WERI-Rb-1 (cell line): ENCODE measurements around the gene DSCAM.

Experiments
- DNase-seq: peaks from one replicate; pipeline ENCODE4 v3.0.0-alpha.2; 2020
- H3K27ac ChIP-seq: fragments of 250-450 bp; sonication (Bioruptor Pico); 2 replicates; pipeline ENCODE4 v1.5.1; 2020; ENCODE audit warnings: mild to moderate bottlenecking, moderate library complexity
- H3K27me3 ChIP-seq: fragments of 250-450 bp; sonication (Bioruptor Pico); 2 replicates; pipeline ENCODE4 v1.5.1; 2021; ENCODE audit warnings: mild to moderate bottlenecking, low read depth, moderate library complexity; ENCODE audit not compliant: insufficient read depth, severe bottlenecking
- H3K36me3 ChIP-seq: fragments of 250-450 bp; sonication (Bioruptor Pico); 2 replicates; pipeline ENCODE4 v1.5.1; 2020; ENCODE audit warnings: mild to moderate bottlenecking, moderate library complexity
- H3K4me3 ChIP-seq: 2 replicates; pipeline ENCODE4 v1.5.1; 2011; ENCODE audit warnings: low read depth, mild to moderate bottlenecking, control low read depth, low read length
- H3K9me3 ChIP-seq: fragments of 250-450 bp; sonication (Bioruptor Pico); 2 replicates; pipeline ENCODE4 v1.5.1; 2021; ENCODE audit warnings: mild to moderate bottlenecking, moderate library complexity; ENCODE audit not compliant: severe bottlenecking
- CTCF ChIP-seq: IDR thresholded peaks from 2 replicates; pipeline ENCODE4 v1.5.1; 2011; ENCODE audit warnings: low read depth, mild to moderate bottlenecking, control low read depth, inconsistent platforms, low read length

DSCAM gene

GRCh38 chr21:39979321-39979720 is 867.6 kb downstream of the DSCAM start:
- H3K27me3 ChIP-seq, result peaks cover 7% of the 10 kb centered on the region
- H3K36me3 ChIP-seq, result no peaks in the 10 kb centered on the region
- no peaks in the 10 kb centered on the region for H3K9me3 ChIP-seq
- no peak for TF ChIP-seq CTCF
- no peak overlapping the region for H3K4me3 ChIP-seq
- H3K27ac ChIP-seq, result no peak overlapping the region
- peak; percentile 61 for DNase-seq

- Histone ChIP-seq H3K4me3 (no peak overlapping the region), H3K36me3 (no peaks in the 10 kb centered on the region), H3K9me3 (no peaks in the 10 kb centered on the region), H3K27me3 (peaks cover 7% of the 10 kb centered on the region), H3K27ac (no peak overlapping the region)
- no peak for TF ChIP-seq CTCF
- DNase-seq, result no peak
Measured at GRCh38 chr21:39976800-39977199, 870.2 kb downstream of the DSCAM start.

GRCh38 chr21:39972976-39973770 is 873.8 kb downstream of the DSCAM start:
- no peak overlapping the region for H3K4me3 ChIP-seq
- no peak for TF ChIP-seq CTCF
- no peaks in the 10 kb centered on the region for H3K36me3 ChIP-seq
- no peak for DNase-seq
- no peak overlapping the region for H3K27ac ChIP-seq
- peaks cover 10% of the 10 kb centered on the region for H3K27me3 ChIP-seq
- no peaks in the 10 kb centered on the region for H3K9me3 ChIP-seq

- peaks cover 10% of the 10 kb centered on the region for H3K27me3 ChIP-seq
- TF ChIP-seq CTCF, result no peak
- DNase-seq, result no peak
Measured at GRCh38 chr21:39972471-39972870, 874.5 kb downstream of the DSCAM start.

GRCh38 chr21:39971956-39972355 is 875.0 kb downstream of the DSCAM start:
- no peak overlapping the region for H3K27ac ChIP-seq

More at GRCh38 chr21:39972471-39972870, 874.5 kb downstream of the DSCAM start:
- no peak overlapping the region for H3K27ac ChIP-seq
- H3K9me3 ChIP-seq, result no peaks in the 10 kb centered on the region
- no peak overlapping the region for H3K4me3 ChIP-seq
- no peaks in the 10 kb centered on the region for H3K36me3 ChIP-seq

More at GRCh38 chr21:39971956-39972355, 875.0 kb downstream of the DSCAM start:
- no peak for DNase-seq
- H3K4me3 ChIP-seq, result no peak overlapping the region
- H3K9me3 ChIP-seq, result no peaks in the 10 kb centered on the region
- peaks cover 10% of the 10 kb centered on the region for H3K27me3 ChIP-seq
- no peak for TF ChIP-seq CTCF
- no peaks in the 10 kb centered on the region for H3K36me3 ChIP-seq
